ENCODE results near the gene IFI27. TPM values are rescaled to one million over a fixed set of nuclear protein-coding genes. Genes with fewer than 3 reads are reported as not detected.

IFI27 gene
- total RNA-seq, 4 donors from 2014 or later, result 88.0 to 293 (median 180) TPM

DNA sequence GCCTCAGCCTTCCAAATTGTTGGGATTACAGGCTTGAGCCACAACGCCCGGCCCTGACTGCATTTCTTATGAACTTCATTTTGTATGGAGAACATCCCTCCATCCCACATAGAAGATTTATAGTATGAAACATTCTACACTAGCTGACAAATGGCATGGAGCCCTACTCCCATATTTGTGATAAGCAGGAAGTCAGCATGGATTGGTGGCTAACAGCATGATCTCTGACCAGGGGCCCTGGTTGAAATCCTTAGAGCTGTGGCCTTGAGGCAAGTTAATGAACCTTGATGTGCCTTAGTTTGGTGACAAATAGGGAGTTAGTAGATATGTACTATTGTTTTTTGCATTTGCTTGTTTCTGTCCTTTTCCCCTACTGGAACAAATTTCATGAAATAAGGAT lies 17.1 kb upstream of the IFI27 start:
- peak; percentile 68 for DNase-seq (ENCODE audit: extremely low spot score)
- 94% methylated on average over 2 of the region's 2 CpGs for WGBS
- TF ChIP-seq EP300 (IDR thresholded peaks at IDR 0.05), result no peak
- TF ChIP-seq, protein P1, sequence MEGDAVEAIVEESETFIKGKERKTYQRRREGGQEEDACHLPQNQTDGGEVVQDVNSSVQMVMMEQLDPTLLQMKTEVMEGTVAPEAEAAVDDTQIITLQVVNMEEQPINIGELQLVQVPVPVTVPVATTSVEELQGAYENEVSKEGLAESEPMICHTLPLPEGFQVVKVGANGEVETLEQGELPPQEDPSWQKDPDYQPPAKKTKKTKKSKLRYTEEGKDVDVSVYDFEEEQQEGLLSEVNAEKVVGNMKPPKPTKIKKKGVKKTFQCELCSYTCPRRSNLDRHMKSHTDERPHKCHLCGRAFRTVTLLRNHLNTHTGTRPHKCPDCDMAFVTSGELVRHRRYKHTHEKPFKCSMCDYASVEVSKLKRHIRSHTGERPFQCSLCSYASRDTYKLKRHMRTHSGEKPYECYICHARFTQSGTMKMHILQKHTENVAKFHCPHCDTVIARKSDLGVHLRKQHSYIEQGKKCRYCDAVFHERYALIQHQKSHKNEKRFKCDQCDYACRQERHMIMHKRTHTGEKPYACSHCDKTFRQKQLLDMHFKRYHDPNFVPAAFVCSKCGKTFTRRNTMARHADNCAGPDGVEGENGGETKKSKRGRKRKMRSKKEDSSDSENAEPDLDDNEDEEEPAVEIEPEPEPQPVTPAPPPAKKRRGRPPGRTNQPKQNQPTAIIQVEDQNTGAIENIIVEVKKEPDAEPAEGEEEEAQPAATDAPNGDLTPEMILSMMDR (IDR thresholded peaks at IDR 0.05), result no peak
- TF ChIP-seq POLR2A (IDR thresholded peaks at IDR 0.05; ENCODE audit: low read depth), result no peak
- no peak for TF ChIP-seq POLR2AphosphoS5 (IDR thresholded peaks at IDR 0.05)
- Histone ChIP-seq H3K4me3 (no peak overlapping the region), H3K9me3 (no peaks in the 10 kb centered on the region), H3K27me3 (no peaks in the 10 kb centered on the region), H3K36me3 (peaks cover 0 to 13% (median 6%) of the 10 kb centered on the region in 4 donors), H3K4me1 (no peaks in the 10 kb centered on the region), H3K27ac (replicated peaks in 1 of 4) (no peak overlapping the region)
- intact Hi-C loops (cut with DNase I), result no loop called here

DNA sequence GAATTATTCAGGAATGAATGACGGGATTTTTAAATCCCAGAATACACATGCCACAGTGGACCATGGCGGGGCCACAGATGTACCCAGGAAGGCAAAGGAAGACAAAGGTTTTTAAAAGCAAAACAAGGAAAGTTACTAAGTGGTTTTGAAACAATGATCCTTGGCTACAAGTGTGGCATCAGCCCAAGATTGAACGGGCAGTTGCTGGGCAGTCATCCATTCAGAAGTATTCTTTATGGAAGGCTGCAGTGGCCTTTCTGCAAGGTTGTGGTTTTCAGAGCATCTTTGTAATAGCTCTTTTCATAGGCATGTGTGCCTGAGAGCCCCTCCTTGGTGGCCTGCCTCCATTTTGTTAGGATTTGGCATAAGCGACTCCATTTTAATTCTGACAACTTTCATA lies 13.4 kb upstream of the IFI27 start:
- DNase-seq (ENCODE audit: extremely low spot score), result no peak
- TF ChIP-seq EP300 (IDR thresholded peaks at IDR 0.05) (no peak), POLR2AphosphoS5 (IDR thresholded peaks at IDR 0.05) (no peak), POLR2A (IDR thresholded peaks at IDR 0.05; ENCODE audit: low read depth) (no peak)
- TF ChIP-seq, protein P1 (IDR thresholded peaks at IDR 0.05), result no peak
- H3K36me3 ChIP-seq, result peaks cover 0 to 17% (median 6%) of the 10 kb centered on the region in 4 donors
- no peak overlapping the region for H3K4me3 ChIP-seq
- no peak overlapping the region for H3K27ac ChIP-seq (replicated peaks in 1 of 4)
- no peaks in the 10 kb centered on the region for H3K9me3 ChIP-seq
- no peaks in the 10 kb centered on the region for H3K4me1 ChIP-seq
- H3K27me3 ChIP-seq, result no peaks in the 10 kb centered on the region
- 95% methylated on average over 4 of the region's 4 CpGs for WGBS
- intact Hi-C loops (cut with DNase I), result no loop called here

DNA sequence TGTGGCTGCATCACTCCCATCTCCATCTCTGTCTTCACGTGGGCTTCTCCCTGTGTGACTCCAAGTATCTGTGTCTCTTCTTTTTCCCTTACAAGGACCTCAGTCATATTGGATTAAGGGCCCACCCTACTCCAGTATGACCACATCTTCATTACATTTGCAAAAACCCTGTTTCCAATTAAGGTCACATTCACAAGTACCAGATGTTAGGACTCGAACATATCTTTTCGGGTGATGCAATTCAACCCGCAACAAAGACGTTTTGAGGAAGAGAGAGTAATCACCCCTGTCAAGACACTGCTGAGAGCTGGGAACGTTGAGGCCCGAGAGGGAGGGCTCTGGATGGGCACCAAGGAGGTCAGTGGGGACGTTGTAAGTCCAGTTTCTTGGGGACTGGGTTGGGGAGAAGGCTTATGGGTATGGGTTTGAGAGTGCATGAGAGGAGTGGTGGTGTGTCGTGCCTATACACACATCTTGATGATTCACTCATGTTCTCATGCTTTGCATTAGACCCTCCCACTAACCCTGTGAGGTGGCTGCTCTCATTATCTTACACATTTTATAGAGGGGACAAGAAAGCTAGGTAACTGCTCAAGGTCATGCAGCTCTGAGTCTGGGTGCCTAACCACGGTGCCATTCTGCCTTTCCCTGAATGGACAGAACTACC lies 12.1 kb upstream of the IFI27 start:
- no peak for DNase-seq (ENCODE audit: extremely low spot score)
- no peak for TF ChIP-seq POLR2AphosphoS5 (IDR thresholded peaks at IDR 0.05)
- TF ChIP-seq EP300 (IDR thresholded peaks at IDR 0.05), result no peak
- no peak for TF ChIP-seq POLR2A (IDR thresholded peaks at IDR 0.05; ENCODE audit: low read depth)
- 61% methylated on average over 10 of the region's 10 CpGs for WGBS

DNA sequence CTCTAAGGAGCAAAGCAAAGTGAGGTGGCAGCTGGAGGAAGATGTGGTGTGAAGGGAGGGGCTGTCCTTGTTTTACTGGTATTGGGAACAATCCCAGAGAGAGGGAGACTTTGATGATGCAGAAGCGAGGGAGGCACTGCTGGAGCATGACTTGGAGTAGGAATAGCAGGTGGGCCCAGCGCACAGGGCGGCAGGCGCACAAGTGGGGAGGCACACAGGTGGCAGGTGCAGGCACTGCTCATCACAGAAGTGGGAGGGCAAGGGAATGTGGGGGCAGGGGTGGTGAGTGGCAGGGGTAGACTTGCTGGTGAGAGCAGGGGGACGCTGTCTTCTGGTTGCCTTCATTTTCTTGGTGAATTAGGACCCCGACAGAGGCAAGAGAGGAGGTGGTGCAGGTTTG lies 11.5 kb upstream of the IFI27 start:
- Histone ChIP-seq H3K27ac (replicated peaks in 1 of 4) (no peak overlapping the region), H3K36me3 (peaks cover 0 to 17% (median 6%) of the 10 kb centered on the region in 4 donors), H3K4me3 (no peak overlapping the region), H3K9me3 (no peaks in the 10 kb centered on the region), H3K27me3 (no peaks in the 10 kb centered on the region), H3K4me1 (no peaks in the 10 kb centered on the region)
- over 99% methylated on average over 6 of the region's 6 CpGs for WGBS
- TF ChIP-seq POLR2A (IDR thresholded peaks at IDR 0.05; ENCODE audit: low read depth) (no peak), EP300 (IDR thresholded peaks at IDR 0.05) (no peak), POLR2AphosphoS5 (IDR thresholded peaks at IDR 0.05) (no peak)
- TF ChIP-seq, protein P1 (IDR thresholded peaks at IDR 0.05), result no peak
- intact Hi-C loops (cut with DNase I), result no loop called here
- no peak for DNase-seq (ENCODE audit: extremely low spot score)

More for the DNA sequence above, 12.1 kb upstream of the IFI27 start:
- Histone ChIP-seq H3K9me3 (no peaks in the 10 kb centered on the region), H3K36me3 (peaks cover 0 to 17% (median 6%) of the 10 kb centered on the region in 4 donors), H3K4me1 (no peaks in the 10 kb centered on the region), H3K27ac (replicated peaks in 1 of 4) (no peak overlapping the region), H3K4me3 (no peak overlapping the region), H3K27me3 (no peaks in the 10 kb centered on the region)
- intact Hi-C loops (cut with DNase I), result no loop called here

DNA sequence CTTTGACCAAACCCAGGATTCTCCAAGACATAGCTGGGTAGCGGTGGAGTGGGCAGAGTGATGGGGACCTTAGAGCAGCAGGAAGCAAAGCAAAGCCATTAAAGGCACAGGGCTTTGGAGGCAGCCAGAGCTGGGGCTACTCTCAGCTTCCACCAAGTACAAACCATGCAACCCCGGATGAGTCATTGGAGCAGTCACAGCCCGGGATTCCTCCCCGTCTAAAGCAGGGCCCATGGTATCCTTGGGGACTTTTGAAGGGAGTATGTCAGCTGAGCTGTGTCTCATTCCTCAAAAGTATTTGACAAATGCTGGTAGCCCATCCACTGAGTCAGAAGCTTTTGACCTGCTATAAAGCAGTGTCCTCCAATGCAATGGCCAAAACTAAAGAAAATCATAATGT lies 9.7 kb upstream of the IFI27 start:
- DNase-seq (ENCODE audit: extremely low spot score), result no peak
- no peaks in the 10 kb centered on the region for H3K9me3 ChIP-seq
- no peak overlapping the region for H3K27ac ChIP-seq (replicated peaks in 1 of 4)
- no peaks in the 10 kb centered on the region for H3K4me1 ChIP-seq
- no peak overlapping the region for H3K4me3 ChIP-seq
- whole genome bisulfite sequencing, result 70% methylated on average over 4 of the region's 4 CpGs
- H3K36me3 ChIP-seq, result peaks cover 0 to 17% (median 6%) of the 10 kb centered on the region in 4 donors
- no peak for TF ChIP-seq EP300 (IDR thresholded peaks at IDR 0.05)
- TF ChIP-seq POLR2AphosphoS5 (IDR thresholded peaks at IDR 0.05), result no peak
- TF ChIP-seq POLR2A (IDR thresholded peaks at IDR 0.05; ENCODE audit: low read depth), result no peak
- TF ChIP-seq, protein P1 (IDR thresholded peaks at IDR 0.05), result no peak
- intact Hi-C loops (cut with DNase I), result no loop called here
- no peaks in the 10 kb centered on the region for H3K27me3 ChIP-seq
